GM20431 (cell line): ENCODE measurements around the gene TFPT.

Experiments used
- in situ Hi-C: fragments of 300-500 bp; cut with MseI, MboI; formaldehyde crosslinking; loops from one replicate; pipeline ENCODE4 v1.15.0; 2020; ENCODE audit warnings: low sequenced_read_pairs; ENCODE audit not compliant: unreplicated experiment

Gene TFPT

GRCh38 chr19:54094426-54095000 is 20.9 kb downstream of the TFPT start:
- in situ Hi-C loops: no loop called here

GRCh38 chr19:54084410-54084809 is 31.0 kb downstream of the TFPT start:
- in situ Hi-C loops: no loop called here

GRCh38 chr19:54081032-54081431 is 34.4 kb downstream of the TFPT start, which contains the start of gene TARM1:
TSS of gene TARM1 (minus strand) at chr19:54081365. CDS start at chr19:54081340, 25 bp downstream.
- in situ Hi-C loops: no loop called here

GRCh38 chr19:54077334-54077733 is 38.1 kb downstream of the TFPT start:
- in situ Hi-C loops: no loop called here

GRCh38 chr19:54074851-54075250 is 40.6 kb downstream of the TFPT start:
- in situ Hi-C loops: no loop called here

- in situ Hi-C loops: no loop called here
These were observed 41.6 kb downstream of the TFPT start for GRCh38 chr19:54073829-54074228.

GRCh38 chr19:54069470-54069869 is 46.0 kb downstream of the TFPT start:
- in situ Hi-C loops: no loop called here

GRCh38 chr19:54063350-54064116 is 51.9 kb downstream of the TFPT start, which contains the start of gene VSTM1:
TSS of gene VSTM1 (minus strand) at chr19:54063897. CDS start at chr19:54063777, 120 bp downstream.
- in situ Hi-C loops: no loop called here

GRCh38 chr19:54062643-54063042 is 52.8 kb downstream of the TFPT start:
- in situ Hi-C loops: no loop called here
